HEK293 (cell line): ENCODE data around the gene F2.
A peak's percentile ranks its signal among the peaks of the same experiment; 100 is the strongest.

Source experiments
- BCL11B ChIP-seq: fragments of 450-650 bp; formaldehyde crosslinking; IDR thresholded peaks from 2 replicates; pipeline ENCODE4 v1.5.1; 2016; ENCODE audit warnings: low read depth, missing biosample characterization, missing genetic modification characterization
- GLIS1 ChIP-seq: fragments of 450-650 bp; formaldehyde crosslinking; IDR thresholded peaks from 2 replicates; pipeline ENCODE4 v1.5.1; 2016; ENCODE audit warnings: missing biosample characterization, missing genetic modification characterization
- GLIS2 ChIP-seq: fragments of 450-650 bp; formaldehyde crosslinking; IDR thresholded peaks from 2 replicates; pipeline ENCODE4 v1.5.1; 2016; ENCODE audit warnings: missing biosample characterization, missing genetic modification characterization
- HOXA7 ChIP-seq: sonication (generic); formaldehyde crosslinking; IDR thresholded peaks from 2 replicates; pipeline ENCODE4 v1.8.1; 2022; ENCODE audit warnings: missing genetic modification reagents, borderline replicate concordance
- KLF9 ChIP-seq: fragments of 450-650 bp; formaldehyde crosslinking; IDR thresholded peaks from 2 replicates; pipeline ENCODE4 v1.5.1; 2016; ENCODE audit warnings: missing biosample characterization, missing genetic modification characterization, low read depth
- YY2 ChIP-seq: fragments of 450-650 bp; formaldehyde crosslinking; IDR thresholded peaks from 2 replicates; pipeline ENCODE4 v1.5.1; 2016; ENCODE audit warnings: missing biosample characterization, missing genetic modification characterization
- ZBTB21 ChIP-seq: fragments of 450-650 bp; formaldehyde crosslinking; IDR thresholded peaks from 2 replicates; pipeline ENCODE4 v1.5.1; 2017; ENCODE audit warnings: missing biosample characterization, missing genetic modification characterization
- ZNF274 ChIP-seq, 2 experiments: fragments of 200-500 bp in 1 of 2; fragments of 450-650 bp in 1 of 2; sonication (Bioruptor generic) in 1 of 2; formaldehyde crosslinking in 1 of 2; IDR thresholded peaks; 2 replicates each; pipeline versions ENCODE4 v1.5.1 to v1.6.1; 2014 to 2016; ENCODE audit warnings: borderline replicate concordance in 1 of 2, inconsistent platforms in 1 of 2, low read length in 1 of 2, missing biosample characterization in 1 of 2, missing genetic modification characterization in 1 of 2
- ZNF302 ChIP-seq: fragments of 450-650 bp; formaldehyde crosslinking; IDR thresholded peaks from 2 replicates; pipeline ENCODE4 v1.5.1; 2016; ENCODE audit warnings: missing biosample characterization, missing genetic modification characterization, low read depth
- ZNF391 ChIP-seq: fragments of 450-650 bp; formaldehyde crosslinking; IDR thresholded peaks from 2 replicates; pipeline ENCODE4 v1.5.1; 2016; ENCODE audit warnings: low read depth, missing biosample characterization, missing genetic modification characterization, borderline replicate concordance
- ZNF433 ChIP-seq: fragments of 450-650 bp; formaldehyde crosslinking; IDR thresholded peaks from 2 replicates; pipeline ENCODE4 v1.5.1; 2016; ENCODE audit warnings: missing biosample characterization, missing genetic modification characterization, low read depth
- ZNF514 ChIP-seq: fragments of 450-650 bp; formaldehyde crosslinking; IDR thresholded peaks from 2 replicates; pipeline ENCODE4 v1.5.1; 2016; ENCODE audit warnings: missing biosample characterization, missing genetic modification characterization
- ZNF544 ChIP-seq: fragments of 450-650 bp; formaldehyde crosslinking; IDR thresholded peaks from 2 replicates; pipeline ENCODE4 v1.5.0; 2017; ENCODE audit warnings: missing biosample characterization, missing genetic modification characterization
- ZNF571 ChIP-seq: fragments of 450-650 bp; formaldehyde crosslinking; IDR thresholded peaks from 2 replicates; pipeline ENCODE4 v1.5.0; 2017; ENCODE audit warnings: missing biosample characterization, missing genetic modification characterization
- ZNF629 ChIP-seq: fragments of 450-650 bp; formaldehyde crosslinking; IDR thresholded peaks from 2 replicates; pipeline ENCODE4 v1.5.1; 2017; ENCODE audit warnings: missing biosample characterization, missing genetic modification characterization
- ZNF707 ChIP-seq: fragments of 450-650 bp; formaldehyde crosslinking; IDR thresholded peaks from 2 replicates; pipeline ENCODE4 v1.5.1; 2016; ENCODE audit warnings: missing biosample characterization, missing genetic modification characterization
- ZSCAN23 ChIP-seq: fragments of 450-650 bp; formaldehyde crosslinking; IDR thresholded peaks from 2 replicates; pipeline ENCODE4 v1.5.1; 2016; ENCODE audit warnings: missing biosample characterization, missing genetic modification characterization
- TF ChIP-seq, protein P1 (sequence below): fragments of 450-650 bp; formaldehyde crosslinking; IDR thresholded peaks from 2 replicates; pipeline ENCODE4 v1.5.1; 2016; ENCODE audit warnings: missing biosample characterization, missing genetic modification characterization
- TF ChIP-seq, protein P2 (sequence below): fragments of 450-650 bp; formaldehyde crosslinking; IDR thresholded peaks from 2 replicates; pipeline ENCODE4 v1.5.1; 2016; ENCODE audit warnings: missing biosample characterization, missing genetic modification characterization, low read depth
- TF ChIP-seq, protein P3 (sequence below): fragments of 450-650 bp; formaldehyde crosslinking; IDR thresholded peaks from 2 replicates; pipeline ENCODE4 v1.5.1; 2016; ENCODE audit warnings: missing biosample characterization, missing genetic modification characterization
- TF ChIP-seq, protein P4 (sequence below): fragments of 450-650 bp; formaldehyde crosslinking; IDR thresholded peaks from 2 replicates; pipeline ENCODE4 v1.5.1; 2016; ENCODE audit warnings: missing biosample characterization, missing genetic modification characterization
- TF ChIP-seq, protein P5 (sequence below): fragments of 450-650 bp; formaldehyde crosslinking; IDR thresholded peaks from 2 replicates; pipeline ENCODE4 v1.5.1; 2016; ENCODE audit warnings: missing biosample characterization, missing genetic modification characterization
- TF ChIP-seq, protein P6 (sequence below): fragments of 450-650 bp; formaldehyde crosslinking; IDR thresholded peaks from 2 replicates; pipeline ENCODE4 v1.5.1; 2016; ENCODE audit warnings: missing biosample characterization, missing genetic modification characterization
- TF ChIP-seq, protein P7 (sequence below): fragments of 450-650 bp; formaldehyde crosslinking; IDR thresholded peaks from 2 replicates; pipeline ENCODE4 v1.5.1; 2016; ENCODE audit warnings: missing biosample characterization, missing genetic modification characterization

The F2 gene

DNA sequence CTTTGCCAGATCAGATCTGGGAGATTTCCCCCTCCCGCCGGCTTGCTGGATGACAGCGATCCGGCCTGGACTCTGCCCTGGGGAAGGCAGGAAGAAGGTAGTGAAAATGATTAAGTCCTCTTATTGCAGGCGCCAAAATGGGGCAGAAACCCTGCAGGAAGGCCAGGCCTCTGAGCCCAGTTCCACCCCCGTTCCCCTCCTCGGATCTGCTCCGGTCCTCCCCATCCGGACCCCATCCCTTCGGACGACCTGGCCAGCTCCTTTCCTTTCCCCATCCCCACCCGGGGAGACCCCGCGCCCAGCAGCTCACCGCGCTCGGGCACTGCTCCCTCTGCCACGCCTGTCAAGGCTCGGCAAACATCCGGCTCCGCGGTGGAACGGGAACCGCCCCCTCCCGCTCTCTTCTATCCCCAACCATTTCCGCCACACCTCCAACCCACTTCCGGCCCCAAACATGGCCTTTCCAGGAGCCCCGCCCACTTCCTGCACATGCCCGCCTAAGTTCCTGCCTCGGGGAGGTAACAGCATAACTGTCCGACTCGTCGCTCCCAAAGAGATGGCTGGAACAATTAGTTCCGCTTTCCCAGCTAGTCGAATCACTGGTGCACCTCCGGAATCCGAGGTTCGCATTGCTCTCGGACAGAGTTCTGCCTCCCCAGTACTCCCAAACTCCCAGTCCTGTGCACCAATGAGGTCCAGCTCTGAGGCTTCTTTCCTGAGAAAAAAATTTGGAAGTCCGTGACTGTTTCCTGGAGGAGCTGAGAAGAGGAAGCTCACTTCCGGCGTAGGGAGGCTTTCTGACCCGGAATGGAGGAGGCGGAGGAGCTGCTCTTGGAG is 18.6 kb upstream of the F2 start, which contains the start of the genes ARHGAP1 and ZNF408 (continued):
- TF ChIP-seq, protein P1, sequence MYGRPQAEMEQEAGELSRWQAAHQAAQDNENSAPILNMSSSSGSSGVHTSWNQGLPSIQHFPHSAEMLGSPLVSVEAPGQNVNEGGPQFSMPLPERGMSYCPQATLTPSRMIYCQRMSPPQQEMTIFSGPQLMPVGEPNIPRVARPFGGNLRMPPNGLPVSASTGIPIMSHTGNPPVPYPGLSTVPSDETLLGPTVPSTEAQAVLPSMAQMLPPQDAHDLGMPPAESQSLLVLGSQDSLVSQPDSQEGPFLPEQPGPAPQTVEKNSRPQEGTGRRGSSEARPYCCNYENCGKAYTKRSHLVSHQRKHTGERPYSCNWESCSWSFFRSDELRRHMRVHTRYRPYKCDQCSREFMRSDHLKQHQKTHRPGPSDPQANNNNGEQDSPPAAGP (tag by site-specific recombination), result peak; percentile 98
- TF ChIP-seq, protein P2, sequence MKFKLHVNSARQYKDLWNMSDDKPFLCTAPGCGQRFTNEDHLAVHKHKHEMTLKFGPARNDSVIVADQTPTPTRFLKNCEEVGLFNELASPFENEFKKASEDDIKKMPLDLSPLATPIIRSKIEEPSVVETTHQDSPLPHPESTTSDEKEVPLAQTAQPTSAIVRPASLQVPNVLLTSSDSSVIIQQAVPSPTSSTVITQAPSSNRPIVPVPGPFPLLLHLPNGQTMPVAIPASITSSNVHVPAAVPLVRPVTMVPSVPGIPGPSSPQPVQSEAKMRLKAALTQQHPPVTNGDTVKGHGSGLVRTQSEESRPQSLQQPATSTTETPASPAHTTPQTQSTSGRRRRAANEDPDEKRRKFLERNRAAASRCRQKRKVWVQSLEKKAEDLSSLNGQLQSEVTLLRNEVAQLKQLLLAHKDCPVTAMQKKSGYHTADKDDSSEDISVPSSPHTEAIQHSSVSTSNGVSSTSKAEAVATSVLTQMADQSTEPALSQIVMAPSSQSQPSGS, result no peak
- TF ChIP-seq, protein P3, sequence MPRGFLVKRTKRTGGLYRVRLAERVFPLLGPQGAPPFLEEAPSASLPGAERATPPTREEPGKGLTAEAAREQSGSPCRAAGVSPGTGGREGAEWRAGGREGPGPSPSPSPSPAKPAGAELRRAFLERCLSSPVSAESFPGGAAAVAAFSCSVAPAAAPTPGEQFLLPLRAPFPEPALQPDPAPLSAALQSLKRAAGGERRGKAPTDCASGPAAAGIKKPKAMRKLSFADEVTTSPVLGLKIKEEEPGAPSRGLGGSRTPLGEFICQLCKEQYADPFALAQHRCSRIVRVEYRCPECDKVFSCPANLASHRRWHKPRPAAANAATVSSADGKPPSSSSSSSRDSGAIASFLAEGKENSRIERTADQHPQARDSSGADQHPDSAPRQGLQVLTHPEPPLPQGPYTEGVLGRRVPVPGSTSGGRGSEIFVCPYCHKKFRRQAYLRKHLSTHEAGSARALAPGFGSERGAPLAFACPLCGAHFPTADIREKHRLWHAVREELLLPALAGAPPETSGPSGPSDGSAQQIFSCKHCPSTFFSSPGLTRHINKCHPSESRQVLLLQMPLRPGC, result peak; percentile 92
- TF ChIP-seq GLIS2 (peak; percentile 69), ZNF544 (no peak), ZNF629 (tag by site-specific recombination) (peak; percentile 90), ZNF274 (IDR thresholded peaks at IDR 0.05; ENCODE audit: low read length) (no peak), ZNF274 (tag by site-specific recombination; IDR thresholded peaks at IDR 0.05; ENCODE audit: borderline replicate concordance) (no peak), HOXA7 (CRISPR knock-in tag) (no peak), BCL11B (no peak), ZSCAN23 (peak; percentile 71; the same call in 1 of the 2 replicates), ZBTB21 (peak; percentile 75), YY2 (peak; percentile 91), ZNF707 (tag by site-specific recombination) (no peak), ZNF514 (tag by site-specific recombination) (no peak), KLF9 (tag by site-specific recombination) (peak; percentile 99), GLIS1 (peak; percentile 33; the same call in 1 of the 2 replicates), ZNF433 (no peak), ZNF571 (tag by site-specific recombination) (no peak), ZNF391 (peak; percentile 82; the same call in 1 of the 2 replicates), ZNF302 (tag by site-specific recombination) (no peak)
- TF ChIP-seq, protein P4, sequence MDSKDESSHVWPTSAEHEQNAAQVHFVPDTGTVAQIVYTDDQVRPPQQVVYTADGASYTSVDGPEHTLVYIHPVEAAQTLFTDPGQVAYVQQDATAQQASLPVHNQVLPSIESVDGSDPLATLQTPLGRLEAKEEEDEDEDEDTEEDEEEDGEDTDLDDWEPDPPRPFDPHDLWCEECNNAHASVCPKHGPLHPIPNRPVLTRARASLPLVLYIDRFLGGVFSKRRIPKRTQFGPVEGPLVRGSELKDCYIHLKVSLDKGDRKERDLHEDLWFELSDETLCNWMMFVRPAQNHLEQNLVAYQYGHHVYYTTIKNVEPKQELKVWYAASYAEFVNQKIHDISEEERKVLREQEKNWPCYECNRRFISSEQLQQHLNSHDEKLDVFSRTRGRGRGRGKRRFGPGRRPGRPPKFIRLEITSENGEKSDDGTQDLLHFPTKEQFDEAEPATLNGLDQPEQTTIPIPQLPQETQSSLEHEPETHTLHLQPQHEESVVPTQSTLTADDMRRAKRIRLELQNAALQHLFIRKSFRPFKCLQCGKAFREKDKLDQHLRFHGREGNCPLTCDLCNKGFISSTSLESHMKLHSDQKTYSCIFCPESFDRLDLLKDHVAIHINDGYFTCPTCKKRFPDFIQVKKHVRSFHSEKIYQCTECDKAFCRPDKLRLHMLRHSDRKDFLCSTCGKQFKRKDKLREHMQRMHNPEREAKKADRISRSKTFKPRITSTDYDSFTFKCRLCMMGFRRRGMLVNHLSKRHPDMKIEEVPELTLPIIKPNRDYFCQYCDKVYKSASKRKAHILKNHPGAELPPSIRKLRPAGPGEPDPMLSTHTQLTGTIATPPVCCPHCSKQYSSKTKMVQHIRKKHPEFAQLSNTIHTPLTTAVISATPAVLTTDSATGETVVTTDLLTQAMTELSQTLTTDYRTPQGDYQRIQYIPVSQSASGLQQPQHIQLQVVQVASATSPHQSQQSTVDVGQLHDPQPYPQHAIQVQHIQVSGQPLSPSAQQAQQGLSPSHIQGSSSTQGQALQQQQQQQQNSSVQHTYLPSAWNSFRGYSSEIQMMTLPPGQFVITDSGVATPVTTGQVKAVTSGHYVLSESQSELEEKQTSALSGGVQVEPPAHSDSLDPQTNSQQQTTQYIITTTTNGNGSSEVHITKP (tag by site-specific recombination), result no peak
- TF ChIP-seq, protein P5, sequence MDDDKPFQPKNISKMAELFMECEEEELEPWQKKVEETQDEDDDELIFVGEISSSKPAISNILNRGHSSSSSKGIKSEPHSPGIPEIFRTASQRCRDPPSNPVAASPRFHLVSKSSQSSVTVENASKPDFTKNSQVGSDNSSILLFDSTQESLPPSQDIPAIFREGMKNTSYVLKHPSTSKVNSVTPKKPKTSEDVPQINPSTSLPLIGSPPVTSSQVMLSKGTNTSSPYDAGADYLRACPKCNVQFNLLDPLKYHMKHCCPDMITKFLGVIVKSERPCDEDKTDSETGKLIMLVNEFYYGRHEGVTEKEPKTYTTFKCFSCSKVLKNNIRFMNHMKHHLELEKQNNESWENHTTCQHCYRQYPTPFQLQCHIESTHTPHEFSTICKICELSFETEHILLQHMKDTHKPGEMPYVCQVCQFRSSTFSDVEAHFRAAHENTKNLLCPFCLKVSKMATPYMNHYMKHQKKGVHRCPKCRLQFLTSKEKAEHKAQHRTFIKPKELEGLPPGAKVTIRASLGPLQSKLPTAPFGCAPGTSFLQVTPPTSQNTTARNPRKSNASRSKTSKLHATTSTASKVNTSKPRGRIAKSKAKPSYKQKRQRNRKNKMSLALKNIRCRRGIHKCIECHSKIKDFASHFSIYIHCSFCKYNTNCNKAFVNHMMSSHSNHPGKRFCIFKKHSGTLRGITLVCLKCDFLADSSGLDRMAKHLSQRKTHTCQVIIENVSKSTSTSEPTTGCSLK (tag by site-specific recombination), result no peak
- TF ChIP-seq, protein P6, sequence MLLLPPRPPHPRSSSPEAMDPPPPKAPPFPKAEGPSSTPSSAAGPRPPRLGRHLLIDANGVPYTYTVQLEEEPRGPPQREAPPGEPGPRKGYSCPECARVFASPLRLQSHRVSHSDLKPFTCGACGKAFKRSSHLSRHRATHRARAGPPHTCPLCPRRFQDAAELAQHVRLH, result peak; percentile 94
- TF ChIP-seq, protein P7, sequence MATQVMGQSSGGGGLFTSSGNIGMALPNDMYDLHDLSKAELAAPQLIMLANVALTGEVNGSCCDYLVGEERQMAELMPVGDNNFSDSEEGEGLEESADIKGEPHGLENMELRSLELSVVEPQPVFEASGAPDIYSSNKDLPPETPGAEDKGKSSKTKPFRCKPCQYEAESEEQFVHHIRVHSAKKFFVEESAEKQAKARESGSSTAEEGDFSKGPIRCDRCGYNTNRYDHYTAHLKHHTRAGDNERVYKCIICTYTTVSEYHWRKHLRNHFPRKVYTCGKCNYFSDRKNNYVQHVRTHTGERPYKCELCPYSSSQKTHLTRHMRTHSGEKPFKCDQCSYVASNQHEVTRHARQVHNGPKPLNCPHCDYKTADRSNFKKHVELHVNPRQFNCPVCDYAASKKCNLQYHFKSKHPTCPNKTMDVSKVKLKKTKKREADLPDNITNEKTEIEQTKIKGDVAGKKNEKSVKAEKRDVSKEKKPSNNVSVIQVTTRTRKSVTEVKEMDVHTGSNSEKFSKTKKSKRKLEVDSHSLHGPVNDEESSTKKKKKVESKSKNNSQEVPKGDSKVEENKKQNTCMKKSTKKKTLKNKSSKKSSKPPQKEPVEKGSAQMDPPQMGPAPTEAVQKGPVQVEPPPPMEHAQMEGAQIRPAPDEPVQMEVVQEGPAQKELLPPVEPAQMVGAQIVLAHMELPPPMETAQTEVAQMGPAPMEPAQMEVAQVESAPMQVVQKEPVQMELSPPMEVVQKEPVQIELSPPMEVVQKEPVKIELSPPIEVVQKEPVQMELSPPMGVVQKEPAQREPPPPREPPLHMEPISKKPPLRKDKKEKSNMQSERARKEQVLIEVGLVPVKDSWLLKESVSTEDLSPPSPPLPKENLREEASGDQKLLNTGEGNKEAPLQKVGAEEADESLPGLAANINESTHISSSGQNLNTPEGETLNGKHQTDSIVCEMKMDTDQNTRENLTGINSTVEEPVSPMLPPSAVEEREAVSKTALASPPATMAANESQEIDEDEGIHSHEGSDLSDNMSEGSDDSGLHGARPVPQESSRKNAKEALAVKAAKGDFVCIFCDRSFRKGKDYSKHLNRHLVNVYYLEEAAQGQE (tag by site-specific recombination), result no peak; the same call in 1 of the 2 replicates
